ENCODE data around the gene RASA3. TPM values are rescaled to one million over a fixed set of nuclear protein-coding genes. Genes with fewer than 3 reads are reported as not detected.
"Not testable (repeated sequence)": the region's sequence is repeated elsewhere in the genome, so short reads cannot be mapped to it uniquely, and the experiment has no call there.

The RASA3 gene
- total RNA-seq, 1 experiment from 2014 or later, result 13.2 TPM

DNA sequence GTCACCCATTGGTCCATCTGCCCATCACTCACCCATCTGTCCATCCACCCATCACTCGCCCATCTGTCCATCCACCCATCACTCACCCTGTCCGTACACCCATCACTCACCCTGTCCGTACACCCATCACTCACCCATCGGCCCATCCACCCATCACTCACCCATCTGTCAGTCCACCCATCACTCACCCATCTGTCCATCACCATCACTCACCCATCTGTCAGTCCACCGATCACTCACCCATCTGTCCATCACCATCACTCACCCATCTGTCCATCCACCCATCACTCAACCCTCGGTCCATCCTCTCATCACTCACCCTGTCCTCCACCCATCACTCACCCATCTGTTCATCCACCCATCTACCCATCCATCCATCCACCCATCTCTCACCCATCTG lies 143.6 kb downstream of the RASA3 start:
- not testable (repeated sequence) for DNase-seq (ENCODE audit: low read depth)

DNA sequence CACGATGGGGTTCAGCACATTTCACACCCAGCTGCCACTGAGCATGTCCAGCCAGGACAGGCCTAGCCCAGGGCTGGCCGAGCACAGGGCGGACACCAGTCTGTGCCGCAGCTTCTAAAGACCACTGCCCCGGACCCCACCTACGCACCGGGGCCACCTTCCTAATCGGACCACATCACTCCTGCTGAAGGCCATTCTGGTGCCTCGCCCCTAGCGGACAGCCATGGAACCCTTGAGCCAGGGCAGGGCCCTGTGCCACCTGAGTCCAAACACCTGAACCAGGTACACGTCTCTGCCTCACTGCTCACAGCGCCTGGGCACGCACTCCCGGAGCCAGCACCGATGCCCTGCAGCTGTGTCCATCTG lies 150.1 kb downstream of the RASA3 start:
- DNase-seq (ENCODE audit: low read depth), result no peak

- no peak for DNase-seq (ENCODE audit: low read depth)
These were observed 150.7 kb downstream of the RASA3 start for GRCh38 chr13:113981611-113982295.

DNA sequence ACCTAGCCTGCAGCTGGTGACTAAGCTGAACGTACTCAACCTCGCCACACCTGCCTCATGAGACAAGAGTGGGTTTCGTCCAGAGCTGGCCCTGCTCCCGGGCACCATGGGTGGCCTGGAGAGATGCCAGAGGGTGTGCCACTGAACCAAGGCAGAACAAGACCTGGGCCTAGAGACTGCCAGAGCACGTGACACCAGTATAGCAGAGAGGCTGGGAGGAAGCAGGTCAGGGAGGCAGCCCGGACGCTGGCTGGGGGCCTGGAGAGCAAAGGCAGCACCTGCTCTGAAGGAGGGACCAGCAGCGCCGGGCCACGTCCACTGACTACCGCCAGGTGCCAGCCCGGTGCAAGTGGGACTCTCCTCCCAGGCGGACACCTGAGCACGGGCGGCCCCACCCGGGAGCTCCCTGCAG lies 151.2 kb downstream of the RASA3 start:
- peak; percentile 38 for DNase-seq (ENCODE audit: low read depth)

- no peak for DNase-seq (ENCODE audit: low read depth)
These were observed 151.8 kb downstream of the RASA3 start for GRCh38 chr13:113980489-113981064.

GRCh38 chr13:113979791-113980471 lies 152.5 kb downstream of the RASA3 start:
- no peak for DNase-seq (ENCODE audit: low read depth)

GRCh38 chr13:113978741-113979481 lies 153.5 kb downstream of the RASA3 start:
- no peak for DNase-seq (ENCODE audit: low read depth)

- DNase-seq (ENCODE audit: low read depth), result no peak
These were observed 154.4 kb downstream of the RASA3 start for GRCh38 chr13:113977976-113978375.

DNA sequence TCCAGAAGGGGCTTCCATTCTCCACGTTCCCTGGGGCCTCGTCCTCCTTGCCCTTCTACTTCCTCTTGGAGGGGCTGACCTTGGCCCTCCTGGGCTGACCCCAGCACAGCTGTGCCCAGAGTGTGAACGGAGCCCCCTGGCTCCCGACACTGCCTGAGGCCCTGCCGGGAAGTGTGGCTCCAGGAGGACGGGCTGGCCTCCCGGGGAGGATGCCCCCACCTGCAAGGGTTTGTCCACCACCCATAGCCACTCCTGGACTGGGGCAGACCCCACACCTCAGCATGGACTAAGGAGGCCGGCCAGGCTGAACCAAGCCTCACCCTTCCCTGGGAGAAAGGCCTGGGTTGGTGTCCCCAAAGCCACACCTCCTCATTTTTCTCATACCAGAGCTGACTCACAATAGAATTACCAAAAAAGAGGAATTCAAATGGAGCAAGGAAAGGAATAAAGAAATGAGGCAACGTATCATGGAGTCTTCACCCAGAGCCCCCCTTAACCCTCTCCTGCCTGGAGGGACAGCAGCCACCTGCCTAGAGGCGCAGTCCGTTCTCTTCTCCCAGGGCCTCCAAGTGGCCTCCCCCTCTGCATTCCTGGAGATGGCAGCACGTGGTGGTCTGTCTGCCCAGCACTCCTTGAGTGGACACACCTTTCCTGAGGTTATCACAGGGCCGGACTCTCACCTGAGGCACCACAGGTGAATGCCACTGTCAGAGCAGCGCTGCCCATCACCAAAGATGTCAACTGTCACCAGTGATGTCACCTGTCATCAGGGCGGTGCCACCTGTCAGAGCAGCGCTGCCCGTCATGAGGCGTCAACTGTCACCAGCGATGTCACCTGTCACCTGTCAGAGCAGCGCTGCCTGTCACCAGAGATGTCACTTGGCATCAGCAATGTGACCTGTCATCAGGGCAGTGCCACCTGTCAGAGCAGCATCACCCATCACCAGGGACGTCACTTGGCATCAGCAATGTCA lies 155.4 kb downstream of the RASA3 start:
- peak; percentile 27 for DNase-seq (ENCODE audit: low read depth)

DNA sequence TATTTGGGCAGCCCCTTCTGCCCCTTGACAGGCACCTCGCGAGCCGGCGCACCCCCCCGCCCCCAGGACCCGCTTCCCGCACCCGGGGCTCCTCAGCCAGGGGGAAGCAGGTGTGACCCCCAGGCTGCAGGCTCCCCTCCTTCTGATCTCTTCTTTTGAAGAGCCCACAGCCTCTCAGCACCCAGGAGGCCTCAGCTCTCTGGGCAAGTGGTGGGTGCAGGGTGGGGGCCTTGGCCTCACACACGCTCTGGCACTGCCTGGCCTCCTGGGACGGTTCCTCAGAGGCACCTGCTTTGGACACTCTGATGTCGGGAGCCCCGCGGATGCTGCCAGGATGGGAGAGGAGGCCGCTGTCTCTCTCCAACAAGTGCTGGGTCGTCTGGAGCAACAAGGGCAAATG lies 157.0 kb downstream of the RASA3 start:
- DNase-seq (ENCODE audit: low read depth), result no peak

DNA sequence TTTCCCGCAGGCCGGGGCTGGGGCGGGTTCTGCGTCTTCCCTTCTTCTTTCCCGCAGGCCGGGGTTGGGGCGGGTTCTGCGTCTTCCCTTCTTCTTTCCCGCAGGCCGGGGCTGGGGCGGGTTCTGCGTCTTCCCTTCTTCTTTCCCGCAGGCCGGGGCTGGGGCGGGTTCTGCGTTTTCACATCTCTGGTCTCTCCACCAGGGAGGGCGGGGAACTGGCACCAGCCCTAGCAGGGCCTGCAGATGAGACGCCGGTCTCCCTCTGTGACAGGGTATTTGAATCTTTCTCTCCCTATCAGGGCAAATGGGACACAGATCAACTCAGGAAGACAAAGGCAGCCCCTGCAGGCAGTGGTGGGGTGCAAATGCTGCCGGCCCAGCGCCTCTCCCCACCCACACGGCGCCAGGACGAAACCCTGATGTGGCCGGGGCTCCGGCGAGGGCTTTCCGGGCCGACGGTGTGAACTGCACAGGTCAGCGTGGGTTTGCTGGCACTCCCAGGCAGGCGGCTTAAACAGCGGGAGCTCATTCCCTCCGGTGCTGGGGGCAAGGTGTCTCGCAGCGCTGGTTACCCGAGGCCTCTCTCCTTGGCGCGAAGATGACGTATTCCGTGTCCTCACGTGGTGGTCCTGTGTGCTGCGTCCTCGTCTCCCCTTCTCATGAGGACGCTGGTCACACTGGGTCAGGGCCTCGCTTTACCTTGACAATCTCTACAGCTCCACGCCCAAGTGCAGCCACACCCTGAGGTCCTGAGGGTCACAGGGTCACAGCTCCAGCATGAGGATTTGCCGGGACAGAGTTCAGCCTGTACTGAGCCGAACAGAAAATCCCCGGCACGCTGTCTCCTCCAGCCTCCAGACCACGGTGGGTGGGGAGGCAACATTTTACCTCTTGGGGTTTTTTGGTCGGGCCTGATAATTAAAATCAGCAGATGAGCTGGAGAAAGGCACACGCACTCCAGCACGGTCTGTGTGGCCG lies 157.8 kb downstream of the RASA3 start:
- DNase-seq (ENCODE audit: low read depth), result no peak

GRCh38 chr13:113973218-113974164 lies 158.9 kb downstream of the RASA3 start, which contains the start of gene C13orf46:
Gene C13orf46 (minus strand): TSS chr13:113974076. CDS start chr13:113973997, 79 bp downstream.
- DNase-seq (ENCODE audit: low read depth), result no peak

DNA sequence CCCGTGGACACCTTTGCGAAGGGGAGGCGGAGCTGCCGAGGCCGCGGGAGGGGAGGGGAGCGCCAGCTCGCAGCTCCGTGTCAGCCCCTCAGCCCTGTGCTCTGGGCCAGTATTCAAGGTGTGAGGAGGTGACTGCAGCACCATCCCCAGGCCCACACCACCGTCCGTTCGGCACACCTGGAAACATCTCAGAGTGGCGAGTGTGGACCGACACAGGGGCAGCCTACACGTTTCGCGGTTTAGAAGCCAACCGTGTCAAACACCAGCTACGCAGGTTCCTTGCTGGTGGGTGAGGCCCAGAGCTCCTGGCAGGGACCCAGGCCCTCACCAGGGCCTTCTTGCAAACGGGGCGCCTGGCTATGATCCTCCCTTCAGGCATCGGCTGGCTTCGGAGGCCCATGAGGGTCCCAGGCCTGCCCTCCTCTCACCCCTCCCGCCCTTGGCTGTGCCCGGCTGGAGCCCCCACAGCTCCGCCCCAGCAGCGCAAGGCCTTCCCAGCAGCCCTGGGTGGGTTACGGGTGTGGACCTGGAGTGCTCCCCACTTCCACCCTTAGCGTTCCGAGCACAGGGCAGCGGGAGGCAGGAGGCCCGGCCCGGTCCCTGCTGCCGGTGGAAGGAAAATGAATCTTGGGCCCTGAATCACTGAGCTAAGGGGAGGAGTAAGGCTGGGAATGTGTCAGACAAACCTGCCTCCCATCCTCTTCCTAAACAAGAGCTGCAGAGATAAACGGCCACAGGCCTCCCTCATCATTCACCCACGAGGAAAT lies 159.8 kb downstream of the RASA3 start:
- no peak for DNase-seq (ENCODE audit: low read depth)

GRCh38 chr13:113971471-113972231 lies 160.8 kb downstream of the RASA3 start:
- no peak for DNase-seq (ENCODE audit: low read depth)

DNA sequence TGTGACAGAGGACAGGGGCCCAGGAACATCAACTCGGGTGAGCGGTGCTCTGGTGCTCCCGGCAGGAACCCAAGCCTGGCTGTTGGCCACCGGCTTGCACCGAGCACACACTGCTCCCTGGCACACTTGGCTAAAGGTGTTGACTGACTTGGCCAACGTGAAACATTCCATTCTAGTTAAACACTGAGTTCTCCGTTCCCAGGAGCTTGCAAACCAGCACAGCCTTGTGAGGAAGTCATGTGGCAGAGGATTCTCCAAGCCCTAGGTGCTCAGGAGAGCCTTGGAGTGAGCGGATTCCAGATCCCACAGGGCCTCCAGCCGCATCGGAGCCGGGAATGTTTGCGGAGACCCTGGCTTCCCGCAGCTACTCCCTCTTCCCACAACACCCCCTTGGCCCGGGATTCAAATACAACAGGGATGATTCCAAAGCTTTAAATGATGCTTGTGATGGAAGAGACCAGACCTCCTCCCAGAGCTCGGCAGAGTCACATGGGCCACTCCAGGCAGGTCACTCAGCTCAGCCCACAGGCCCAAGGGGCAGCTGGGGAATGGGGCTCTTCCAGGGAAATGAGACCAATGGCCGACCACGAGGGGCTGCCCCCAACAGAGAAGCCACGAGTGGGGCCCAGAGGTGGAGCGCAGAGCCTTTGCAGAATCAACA lies 161.5 kb downstream of the RASA3 start:
- DNase-seq (ENCODE audit: low read depth), result peak; percentile 15

DNA sequence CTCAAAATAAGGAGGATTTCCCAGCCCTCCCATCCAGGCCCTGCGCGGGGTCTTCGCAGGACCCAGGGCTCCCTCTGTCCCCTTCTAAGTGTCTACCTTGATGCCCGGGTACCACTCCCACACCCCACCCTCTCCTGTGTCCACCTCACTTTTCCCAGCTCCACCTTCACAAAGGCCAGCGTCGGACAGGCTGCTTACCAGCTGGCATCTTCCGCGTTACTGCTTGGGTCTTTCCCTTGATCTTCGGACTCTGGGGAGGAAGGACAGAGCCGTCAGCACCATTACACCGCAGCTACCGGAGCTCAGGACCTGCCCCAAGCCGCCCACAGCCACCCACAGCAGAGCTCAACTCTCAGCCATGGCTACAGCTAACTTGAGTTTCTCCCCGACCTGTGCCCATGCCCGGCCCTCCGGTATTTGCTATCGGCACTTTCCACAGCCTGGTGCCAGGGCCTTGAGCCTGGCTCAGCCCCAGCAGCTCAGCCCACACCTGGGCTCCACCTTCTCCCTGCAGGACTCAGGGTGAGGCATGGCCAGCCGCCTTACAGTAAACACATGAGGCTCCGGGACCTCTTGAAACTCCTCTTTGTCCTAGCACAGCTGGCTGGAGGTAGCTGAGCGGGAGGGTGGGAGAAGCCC lies 162.3 kb downstream of the RASA3 start:
- no peak for DNase-seq (ENCODE audit: low read depth)
